NCI-H526 (cell line): Measurements from ENCODE around the gene SLC35A3.

Experiments
- DNase-seq, 2 experiments: peaks; one replicate each; lab custom pipeline; 2025; lab: John Stamatoyannopoulos, UW

The SLC35A3 gene

DNA sequence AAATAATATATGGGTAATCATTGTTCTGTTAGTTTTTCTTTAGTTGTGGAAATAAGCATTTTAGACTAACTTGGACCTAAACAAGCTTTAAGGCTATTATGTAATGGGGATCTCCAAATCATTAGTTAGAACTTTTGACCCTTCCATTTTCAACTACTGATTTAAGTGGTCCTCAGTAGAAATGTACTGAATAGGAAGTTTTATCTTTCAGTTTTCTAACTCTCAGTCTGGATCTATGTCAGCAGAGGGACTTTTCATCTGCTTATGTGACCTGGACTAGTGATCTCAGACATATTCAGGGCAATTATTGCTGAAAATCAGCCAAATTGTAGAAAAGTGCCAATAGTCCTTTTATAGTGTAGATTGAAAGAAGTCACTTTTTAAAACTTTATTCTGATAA is 106.9 kb downstream of the SLC35A3 start:
- no peak for DNase-seq

DNA sequence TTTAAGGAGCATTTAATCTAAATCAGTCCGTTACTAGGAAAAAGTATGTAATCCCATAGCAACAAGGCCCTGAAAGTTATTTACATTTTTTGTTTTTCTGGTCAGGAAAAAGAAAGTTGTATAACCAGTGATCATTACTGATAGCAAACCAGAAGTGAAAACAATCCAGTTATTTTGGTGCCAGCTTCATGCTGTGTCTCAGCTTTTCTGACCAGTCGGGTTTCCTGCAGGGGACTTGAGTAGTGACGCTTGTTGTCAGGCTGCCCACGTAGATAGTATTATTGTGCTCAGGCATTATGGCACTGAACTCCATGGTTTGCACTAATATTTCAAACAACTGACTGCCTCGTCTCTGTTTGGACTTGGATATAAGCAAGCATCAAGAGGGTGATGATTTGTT is 107.7 kb downstream of the SLC35A3 start:
- no peak for DNase-seq

DNA sequence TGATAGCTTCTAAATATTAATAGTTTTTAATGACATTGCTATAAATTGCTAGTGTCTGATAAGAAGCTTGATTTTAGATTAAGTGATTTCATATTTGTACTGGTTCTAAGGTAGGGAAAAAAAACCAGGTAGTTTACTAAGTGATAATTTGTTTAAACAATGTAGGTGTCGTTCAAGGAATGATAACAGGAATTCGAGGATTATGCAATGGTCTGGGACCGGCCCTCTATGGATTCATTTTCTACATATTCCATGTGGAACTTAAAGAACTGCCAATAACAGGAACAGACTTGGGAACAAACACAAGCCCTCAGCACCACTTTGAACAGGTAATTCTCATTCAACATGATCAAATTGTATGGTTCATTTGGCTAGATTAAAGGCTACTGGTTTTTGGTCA is 110.5 kb downstream of the SLC35A3 start:
- DNase-seq, result no peak
